HCT116 (cell line): Measurements from ENCODE around the gene MTOR. TPM values are rescaled to one million over a fixed set of nuclear protein-coding genes. Genes with fewer than 3 reads are reported as not detected.

Experiments used
- ATAC-seq: fragments of 200-7000 bp; cut with Tn5 transposase; 2 replicates; pipeline ENCODE4 v1.9.1; 2020; ENCODE audit warnings: mild to moderate bottlenecking, moderate library complexity
- BruUV-seq: library from RNA; stranded (reverse); fragments of 400-500 nt; replicated peaks from 2 replicates; lab custom pipeline; 2021; lab: Mats Ljungman, UMichigan
- CTCF ChIA-PET: fragments of 300-600 bp; sonication (Branson Sonifier 250); formaldehyde crosslinking; loops from one replicate; lab custom pipeline; 2021; ENCODE audit warnings: antibody characterized with exemption; lab: Charles Lee
- POLR2A ChIA-PET: fragments of 300-600, 350-600 bp; sonication (Branson Sonifier 250); formaldehyde crosslinking; loops from one replicate; lab custom pipeline; 2021; ENCODE audit warnings: antibody characterized with exemption; lab: Charles Lee
- RAD21 ChIA-PET, 2 experiments: fragments of 300-600 bp; sonication (Branson Sonifier 250); formaldehyde crosslinking; loops; one replicate each; lab custom pipeline; 2023; ENCODE audit warnings: low total read pairs in 2 of 2; ENCODE audit not compliant: uncharacterized antibody in 2 of 2, unreplicated experiment in 2 of 2, low non-redundant PET in 1 of 2; lab: Charles Lee
- DNase-seq: peaks from one replicate; pipeline ENCODE4 v3.0.0-alpha.2; 2010; ENCODE audit warnings: low read depth, low spot score
- H2AFZ ChIP-seq: fragments of 200-600 bp; shearing (Covaris generic), sonication (generic); 2 replicates; pipeline ENCODE4 v1.6.1; 2017; ENCODE audit warnings: low read depth, mixed run types, mixed read lengths, antibody characterized with exemption, low read length; ENCODE audit not compliant: poor library complexity, severe bottlenecking
- H3K27ac ChIP-seq: 2 replicates; pipeline ENCODE4 v1.5.1; 2012; ENCODE audit warnings: low read depth, low read length
- H3K27me3 ChIP-seq: fragments of 200-600 bp; sonication (generic); 2 replicates; pipeline ENCODE4 v1.6.1; 2016; ENCODE audit warnings: mixed run types, low read length, mixed read lengths; ENCODE audit not compliant: insufficient read depth
- H3K36me3 ChIP-seq, 2 experiments: fragments of 200-500 bp in 1 of 2; fragments of 200-600 bp in 1 of 2; sonication (Bioruptor generic) in 1 of 2; sonication (generic) in 1 of 2; 2 replicates each; pipeline versions ENCODE4 v1.5.1 to v1.6.1; 2014 to 2016; ENCODE audit warnings: low read length in 2 of 2, inconsistent platforms in 1 of 2, mixed read lengths in 1 of 2, mixed run types in 1 of 2; ENCODE audit not compliant: insufficient read depth in 2 of 2, control insufficient read depth in 1 of 2
- H3K4me1 ChIP-seq, 2 experiments: fragments of 200-600 bp in 1 of 2; sonication (generic) in 1 of 2; 2 replicates each; pipeline versions ENCODE4 v1.5.1 to v1.6.1; 2012 to 2017; ENCODE audit warnings: low read length in 2 of 2, inconsistent platforms in 1 of 2, mild to moderate bottlenecking in 1 of 2, mixed read lengths in 1 of 2, mixed run types in 1 of 2, moderate library complexity in 1 of 2; ENCODE audit not compliant: insufficient read depth in 2 of 2, control insufficient read depth in 1 of 2
- H3K4me2 ChIP-seq: fragments of 200-600 bp; sonication (generic); 2 replicates; pipeline ENCODE4 v1.6.1; 2017; ENCODE audit warnings: mixed run types, low read length, mixed read lengths
- H3K4me3 ChIP-seq, 2 experiments: fragments of 200-600 bp in 1 of 2; sonication (generic) in 1 of 2; replicated peaks in 1 of 2; 2 replicates each; pipeline ENCODE4 v1.5.1; 2011 to 2016; ENCODE audit warnings: low read length in 2 of 2, control low read depth in 1 of 2, low read depth in 1 of 2, mild to moderate bottlenecking in 1 of 2, mixed read lengths in 1 of 2, mixed run types in 1 of 2
- H3K79me2 ChIP-seq: fragments of 200-600 bp; sonication (generic); 2 replicates; pipeline ENCODE4 v1.6.1; 2017; ENCODE audit warnings: mild to moderate bottlenecking, mixed run types, low read length, moderate library complexity, mixed read lengths; ENCODE audit not compliant: insufficient read depth
- H3K9ac ChIP-seq: fragments of 200-600 bp; sonication (generic); 2 replicates; pipeline ENCODE4 v1.6.1; 2016; ENCODE audit warnings: low read length, mixed read lengths
- H3K9me2 ChIP-seq: fragments of 200-600 bp; sonication (generic), shearing (Covaris generic); 2 replicates; pipeline ENCODE4 v1.6.1; 2017; ENCODE audit warnings: mixed run types, mild to moderate bottlenecking, moderate library complexity; ENCODE audit not compliant: insufficient read depth
- H3K9me3 ChIP-seq, 2 experiments: fragments of 200-500 bp in 1 of 2; fragments of 200-600 bp in 1 of 2; sonication (Bioruptor generic) in 1 of 2; sonication (generic) in 1 of 2; 2 replicates each; pipeline ENCODE4 v1.6.1; 2014 to 2017; ENCODE audit warnings: low read length in 2 of 2, mixed read lengths in 2 of 2, inconsistent platforms in 1 of 2, low read depth in 1 of 2, mild to moderate bottlenecking in 1 of 2, mixed run types in 1 of 2, moderate library complexity in 1 of 2; ENCODE audit not compliant: control insufficient read depth in 1 of 2, insufficient read depth in 1 of 2
- H4K20me1 ChIP-seq: fragments of 200-600 bp; sonication (generic), shearing (Covaris generic); 2 replicates; pipeline ENCODE4 v1.6.1; 2017; ENCODE audit warnings: mixed run types, mild to moderate bottlenecking, moderate library complexity; ENCODE audit not compliant: insufficient read depth
- CEBPB ChIP-seq: IDR thresholded peaks from 2 replicates; pipeline ENCODE4 v1.6.1; 2012; ENCODE audit warnings: low read depth
- EGR1 ChIP-seq: IDR thresholded peaks from 2 replicates; pipeline ENCODE4 v1.6.1; 2012; ENCODE audit warnings: low read depth
- FOSL1 ChIP-seq: IDR thresholded peaks from 2 replicates; pipeline ENCODE4 v1.6.1; 2012; ENCODE audit warnings: low read depth
- JUND ChIP-seq: IDR thresholded peaks from 2 replicates; pipeline ENCODE4 v1.6.1; 2012
- POLR2A ChIP-seq: IDR thresholded peaks from 2 replicates; pipeline ENCODE4 v1.7.0; 2011; ENCODE audit warnings: borderline replicate concordance; ENCODE audit not compliant: insufficient read depth, insufficient read length; ENCODE audit errors: extremely low read depth
- POLR2AphosphoS5 ChIP-seq: IDR thresholded peaks from 2 replicates; pipeline ENCODE4 v1.6.1; 2011; ENCODE audit warnings: mild to moderate bottlenecking, low read depth, low read length, moderate library complexity
- SP1 ChIP-seq: IDR thresholded peaks from 2 replicates; pipeline ENCODE4 v1.6.1; 2012; ENCODE audit warnings: low read depth
- TCF7L2 ChIP-seq: IDR thresholded peaks from 2 replicates; pipeline ENCODE4 v1.7.0; 2011; ENCODE audit warnings: borderline replicate concordance, inconsistent platforms; ENCODE audit not compliant: insufficient read depth, insufficient read length; ENCODE audit errors: extremely low read depth
- ZFX ChIP-seq: fragments of 450-650 bp; IDR thresholded peaks from 2 replicates; pipeline ENCODE4 v1.6.1; 2017
- ZNF274 ChIP-seq: fragments of 200-500 bp; sonication (Bioruptor generic); IDR thresholded peaks from 2 replicates; pipeline ENCODE4 v1.6.1; 2014; ENCODE audit warnings: mild to moderate bottlenecking, low read depth, low read length, inconsistent platforms
- intact Hi-C: fragments of 100-400 bp; cut with micrococcal nuclease; formaldehyde crosslinking; loops from 2 replicates; pipeline ENCODE4 v1.10.0; 2022
- total RNA-seq: library from RNA; stranded (reverse); gene quantifications from one replicate; pipeline ENCODE4 v1.2.1, GENCODE V29; 2021; ENCODE audit not compliant: unreplicated experiment
- TF ChIP-seq, protein P1 (sequence below): IDR thresholded peaks from 2 replicates; pipeline ENCODE4 v1.6.1; 2012
- TF ChIP-seq, protein P2 (sequence below), 3 experiments: fragments of 200-600 bp in 1 of 3; sonication (generic) in 1 of 3; IDR thresholded peaks in 2 of 3; conservative IDR thresholded peaks in 1 of 3; 2 replicates each; pipeline ENCODE4 v1.5.1; 2012 to 2017; ENCODE audit warnings: low read depth in 2 of 3, low read length in 2 of 3, antibody characterized with exemption in 1 of 3, borderline replicate concordance in 1 of 3, control low read depth in 1 of 3, mild to moderate bottlenecking in 1 of 3, mixed read lengths in 1 of 3, mixed run types in 1 of 3, moderate library complexity in 1 of 3; ENCODE audit not compliant: insufficient read depth in 1 of 3
- TF ChIP-seq, protein P3 (sequence below): IDR thresholded peaks from 2 replicates; pipeline ENCODE4 v1.6.1; 2012; ENCODE audit warnings: low read depth
- TF ChIP-seq, protein P4 (sequence below): IDR thresholded peaks from 2 replicates; pipeline ENCODE4 v1.6.1; 2011; ENCODE audit warnings: mild to moderate bottlenecking, low read length, moderate library complexity; ENCODE audit not compliant: insufficient replicate concordance; ENCODE audit errors: extremely low read depth

The MTOR gene
- total RNA-seq, 1 experiment from 2014 or later, result 42.2 TPM

DNA sequence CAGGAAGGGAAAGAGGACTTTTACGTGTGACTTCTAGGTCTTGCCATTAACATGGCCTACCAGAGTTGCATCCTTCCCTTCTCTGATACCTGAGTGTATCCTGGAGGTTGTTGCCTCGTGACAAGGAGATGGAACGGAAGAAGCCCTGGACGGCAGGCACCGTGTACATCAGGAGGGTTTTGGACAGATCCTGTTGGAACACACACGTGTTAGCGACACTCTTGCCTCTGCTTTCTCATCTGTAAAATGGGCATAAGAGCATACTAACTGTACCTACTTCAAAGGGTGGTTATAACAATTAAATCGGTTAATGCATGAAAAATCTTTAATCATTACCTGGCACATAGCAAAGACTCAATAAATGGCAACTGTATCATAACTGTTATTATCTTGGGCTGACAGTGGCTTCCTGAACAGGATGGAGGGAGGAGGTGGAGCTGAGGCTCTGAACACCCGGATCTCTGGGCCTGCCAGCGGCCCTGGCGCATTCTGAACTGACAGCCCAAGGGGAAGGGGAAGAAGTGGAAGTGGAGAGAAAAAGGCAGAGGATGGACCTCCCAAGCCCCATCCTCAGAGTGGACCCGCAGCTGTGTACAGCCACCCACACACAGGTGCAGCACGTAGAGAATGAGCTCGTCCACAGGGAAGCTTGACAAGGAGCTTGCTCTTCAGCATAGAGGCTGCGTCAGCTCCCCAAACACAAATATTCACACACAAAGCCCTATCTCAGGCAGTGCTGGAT is 132.5 kb downstream of the MTOR start:
- BruUV-seq, result no TSS peak
- H3K4me2 ChIP-seq, result no peak overlapping the region
- H3K9me2 ChIP-seq, result no peaks in the 10 kb centered on the region
- RAD21 ChIA-PET, result no interaction called here
- POLR2A ChIA-PET, result no interaction called here
- TF ChIP-seq, protein P1, sequence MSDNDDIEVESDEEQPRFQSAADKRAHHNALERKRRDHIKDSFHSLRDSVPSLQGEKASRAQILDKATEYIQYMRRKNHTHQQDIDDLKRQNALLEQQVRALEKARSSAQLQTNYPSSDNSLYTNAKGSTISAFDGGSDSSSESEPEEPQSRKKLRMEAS, result no peak
- TF ChIP-seq, protein P2, sequence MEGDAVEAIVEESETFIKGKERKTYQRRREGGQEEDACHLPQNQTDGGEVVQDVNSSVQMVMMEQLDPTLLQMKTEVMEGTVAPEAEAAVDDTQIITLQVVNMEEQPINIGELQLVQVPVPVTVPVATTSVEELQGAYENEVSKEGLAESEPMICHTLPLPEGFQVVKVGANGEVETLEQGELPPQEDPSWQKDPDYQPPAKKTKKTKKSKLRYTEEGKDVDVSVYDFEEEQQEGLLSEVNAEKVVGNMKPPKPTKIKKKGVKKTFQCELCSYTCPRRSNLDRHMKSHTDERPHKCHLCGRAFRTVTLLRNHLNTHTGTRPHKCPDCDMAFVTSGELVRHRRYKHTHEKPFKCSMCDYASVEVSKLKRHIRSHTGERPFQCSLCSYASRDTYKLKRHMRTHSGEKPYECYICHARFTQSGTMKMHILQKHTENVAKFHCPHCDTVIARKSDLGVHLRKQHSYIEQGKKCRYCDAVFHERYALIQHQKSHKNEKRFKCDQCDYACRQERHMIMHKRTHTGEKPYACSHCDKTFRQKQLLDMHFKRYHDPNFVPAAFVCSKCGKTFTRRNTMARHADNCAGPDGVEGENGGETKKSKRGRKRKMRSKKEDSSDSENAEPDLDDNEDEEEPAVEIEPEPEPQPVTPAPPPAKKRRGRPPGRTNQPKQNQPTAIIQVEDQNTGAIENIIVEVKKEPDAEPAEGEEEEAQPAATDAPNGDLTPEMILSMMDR (IDR thresholded peaks at IDR 0.05 in 2 of 3, conservative IDR thresholded peaks at IDR 0.05 in 1 of 3; ENCODE audit: borderline replicate concordance in 1 of 3, insufficient read depth in 1 of 3, low read depth in 2 of 3, low read length in 2 of 3), result no peak
- no peak for TF ChIP-seq SP1
- TF ChIP-seq POLR2A, result no peak
- no peak for TF ChIP-seq POLR2AphosphoS5
- no peak for TF ChIP-seq ZNF274
- TF ChIP-seq, protein P3, sequence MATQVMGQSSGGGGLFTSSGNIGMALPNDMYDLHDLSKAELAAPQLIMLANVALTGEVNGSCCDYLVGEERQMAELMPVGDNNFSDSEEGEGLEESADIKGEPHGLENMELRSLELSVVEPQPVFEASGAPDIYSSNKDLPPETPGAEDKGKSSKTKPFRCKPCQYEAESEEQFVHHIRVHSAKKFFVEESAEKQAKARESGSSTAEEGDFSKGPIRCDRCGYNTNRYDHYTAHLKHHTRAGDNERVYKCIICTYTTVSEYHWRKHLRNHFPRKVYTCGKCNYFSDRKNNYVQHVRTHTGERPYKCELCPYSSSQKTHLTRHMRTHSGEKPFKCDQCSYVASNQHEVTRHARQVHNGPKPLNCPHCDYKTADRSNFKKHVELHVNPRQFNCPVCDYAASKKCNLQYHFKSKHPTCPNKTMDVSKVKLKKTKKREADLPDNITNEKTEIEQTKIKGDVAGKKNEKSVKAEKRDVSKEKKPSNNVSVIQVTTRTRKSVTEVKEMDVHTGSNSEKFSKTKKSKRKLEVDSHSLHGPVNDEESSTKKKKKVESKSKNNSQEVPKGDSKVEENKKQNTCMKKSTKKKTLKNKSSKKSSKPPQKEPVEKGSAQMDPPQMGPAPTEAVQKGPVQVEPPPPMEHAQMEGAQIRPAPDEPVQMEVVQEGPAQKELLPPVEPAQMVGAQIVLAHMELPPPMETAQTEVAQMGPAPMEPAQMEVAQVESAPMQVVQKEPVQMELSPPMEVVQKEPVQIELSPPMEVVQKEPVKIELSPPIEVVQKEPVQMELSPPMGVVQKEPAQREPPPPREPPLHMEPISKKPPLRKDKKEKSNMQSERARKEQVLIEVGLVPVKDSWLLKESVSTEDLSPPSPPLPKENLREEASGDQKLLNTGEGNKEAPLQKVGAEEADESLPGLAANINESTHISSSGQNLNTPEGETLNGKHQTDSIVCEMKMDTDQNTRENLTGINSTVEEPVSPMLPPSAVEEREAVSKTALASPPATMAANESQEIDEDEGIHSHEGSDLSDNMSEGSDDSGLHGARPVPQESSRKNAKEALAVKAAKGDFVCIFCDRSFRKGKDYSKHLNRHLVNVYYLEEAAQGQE, result no peak
- no peak for TF ChIP-seq FOSL1
- TF ChIP-seq ZFX, result no peak
- TF ChIP-seq, protein P4, sequence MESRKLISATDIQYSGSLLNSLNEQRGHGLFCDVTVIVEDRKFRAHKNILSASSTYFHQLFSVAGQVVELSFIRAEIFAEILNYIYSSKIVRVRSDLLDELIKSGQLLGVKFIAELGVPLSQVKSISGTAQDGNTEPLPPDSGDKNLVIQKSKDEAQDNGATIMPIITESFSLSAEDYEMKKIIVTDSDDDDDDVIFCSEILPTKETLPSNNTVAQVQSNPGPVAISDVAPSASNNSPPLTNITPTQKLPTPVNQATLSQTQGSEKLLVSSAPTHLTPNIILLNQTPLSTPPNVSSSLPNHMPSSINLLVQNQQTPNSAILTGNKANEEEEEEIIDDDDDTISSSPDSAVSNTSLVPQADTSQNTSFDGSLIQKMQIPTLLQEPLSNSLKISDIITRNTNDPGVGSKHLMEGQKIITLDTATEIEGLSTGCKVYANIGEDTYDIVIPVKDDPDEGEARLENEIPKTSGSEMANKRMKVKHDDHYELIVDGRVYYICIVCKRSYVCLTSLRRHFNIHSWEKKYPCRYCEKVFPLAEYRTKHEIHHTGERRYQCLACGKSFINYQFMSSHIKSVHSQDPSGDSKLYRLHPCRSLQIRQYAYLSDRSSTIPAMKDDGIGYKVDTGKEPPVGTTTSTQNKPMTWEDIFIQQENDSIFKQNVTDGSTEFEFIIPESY, result no peak
- TF ChIP-seq TCF7L2, result no peak
- TF ChIP-seq JUND, result no peak
- no peak for TF ChIP-seq CEBPB
- no peak for TF ChIP-seq EGR1
- TF ChIP-seq, all 23 proteins: peak for 0
- Histone ChIP-seq H3K36me3 (peaks cover 33 to 41% of the 10 kb centered on the region in 2 experiments; a peak in 3 of 4 replicates), H3K79me2 (no peaks in the 10 kb centered on the region), H3K9ac (no peak overlapping the region), H3K9me3 (no peaks in the 10 kb centered on the region), H4K20me1 (no peaks in the 10 kb centered on the region), H3K27ac (no peak overlapping the region), H3K4me1 (no peaks in the 10 kb centered on the region), H3K27me3 (no peaks in the 10 kb centered on the region), H3K4me3 (no peak overlapping the region), H2AFZ (no peak overlapping the region)
- DNase-seq (no peak), ATAC-seq (no peak)
- CTCF ChIA-PET, result no interaction called here
- intact Hi-C loops, result no loop called here
